ENCODE results near the gene ZSCAN4. TPM values are rescaled to one million over a fixed set of nuclear protein-coding genes. Genes with fewer than 3 reads are reported as not detected.
A peak's percentile ranks its signal among the peaks of the same experiment; 100 is the strongest.

Gene ZSCAN4
- total RNA-seq, 2 donors from 2014 or later, result not detected

DNA sequence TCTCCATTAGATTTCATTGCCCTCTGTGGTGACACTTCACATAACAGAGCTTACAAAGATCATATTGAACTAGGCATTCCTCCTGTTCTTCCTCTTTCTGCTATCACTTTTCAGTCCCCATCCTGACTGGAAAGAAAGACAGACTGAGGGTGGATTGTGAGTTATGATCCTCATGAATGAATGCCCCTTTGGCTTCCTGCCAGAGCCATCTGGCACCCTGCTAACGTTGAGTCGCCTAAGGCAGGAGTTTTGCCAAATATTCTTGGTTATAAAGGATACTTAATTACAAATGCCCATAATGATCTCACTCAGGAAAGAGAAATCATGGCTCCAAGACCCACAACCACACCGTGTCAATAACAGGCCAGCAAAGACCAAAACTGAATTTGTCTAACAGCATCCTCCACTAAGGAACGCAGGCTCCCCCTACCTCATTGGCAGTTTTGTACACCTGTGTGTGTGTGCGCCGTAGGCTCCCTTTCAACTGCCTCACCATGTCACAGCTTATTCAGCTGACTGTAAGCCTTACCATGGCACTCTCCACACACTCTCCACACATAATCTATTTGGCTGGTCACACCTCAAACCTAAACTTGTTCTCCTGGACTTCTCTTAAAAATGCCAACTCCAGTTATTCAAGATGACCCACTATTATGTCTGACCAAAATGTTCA is 20.3 kb upstream of the ZSCAN4 start:
- Histone ChIP-seq H3K36me3 (replicated peaks in 1 of 2; ENCODE audit: insufficient read depth in 1 of 2, low read depth in 2 of 2) (no peaks in the 10 kb centered on the region), H3K27me3 (no peaks in the 10 kb centered on the region), H3K4me3 (no peak overlapping the region), H3K4me1 (peaks cover 5% of the 10 kb centered on the region), H3K27ac (no peak overlapping the region), H3K9me3 (peaks cover 0 to 22% (median 0%) of the 10 kb centered on the region in 3 donors)
- TF ChIP-seq CTCF (IDR thresholded peaks at IDR 0.05), result no peak
- TF ChIP-seq POLR2A (IDR thresholded peaks at IDR 0.05), result no peak
- intact Hi-C loops (cut with DNase I), result no loop called here
- 59 to 60% methylated on average over 6 of the region's 6 CpGs for WGBS, 2 donors
- no peak for ATAC-seq
- DNase-seq, result peak in 1 of 4 donors; percentile 5

- no peak for TF ChIP-seq POLR2A (IDR thresholded peaks at IDR 0.05)
- no peak for TF ChIP-seq CTCF (IDR thresholded peaks at IDR 0.05)
- intact Hi-C loops (cut with DNase I), result no loop called here
- Histone ChIP-seq H3K4me1 (peaks cover 5% of the 10 kb centered on the region), H3K9me3 (peaks cover 0 to 22% (median 0%) of the 10 kb centered on the region in 3 donors), H3K4me3 (no peak overlapping the region), H3K36me3 (replicated peaks in 1 of 2; ENCODE audit: insufficient read depth in 1 of 2, low read depth in 2 of 2) (no peaks in the 10 kb centered on the region), H3K27me3 (no peaks in the 10 kb centered on the region), H3K27ac (no peak overlapping the region)
- 28 to 31% methylated on average over 6 of the region's 6 CpGs for WGBS, 2 donors
- DNase-seq (no peak), ATAC-seq (no peak)
Observed at GRCh38 chr19:57651654-57651996, 17.1 kb upstream of the ZSCAN4 start.

DNA sequence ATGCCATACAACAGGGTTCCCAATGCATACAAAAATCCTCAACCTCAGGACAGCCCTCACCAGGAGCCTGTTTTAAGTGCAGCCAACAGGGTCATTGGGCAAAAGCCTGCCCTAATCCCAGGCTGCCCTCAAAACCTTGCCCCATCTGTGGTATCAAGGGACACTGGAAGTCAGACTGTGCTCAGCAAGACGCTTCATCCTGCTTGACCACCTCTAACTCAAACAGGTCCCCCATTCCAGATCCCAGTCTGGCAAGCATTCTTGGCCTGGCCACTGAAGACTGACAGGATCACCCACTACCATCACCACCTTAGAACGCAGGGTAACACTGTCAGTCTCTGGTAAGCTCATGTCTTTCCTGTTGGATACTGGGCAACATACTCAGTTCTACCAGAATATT is 15.0 kb upstream of the ZSCAN4 start:
- DNase-seq, result no peak
- Histone ChIP-seq H3K27ac (no peak overlapping the region), H3K4me3 (no peak overlapping the region), H3K27me3 (no peaks in the 10 kb centered on the region), H3K36me3 (replicated peaks in 1 of 2; ENCODE audit: insufficient read depth in 1 of 2, low read depth in 2 of 2) (no peaks in the 10 kb centered on the region), H3K4me1 (peaks cover 5% of the 10 kb centered on the region), H3K9me3 (peaks cover 0 to 19% (median 0%) of the 10 kb centered on the region in 3 donors)
- TF ChIP-seq POLR2A (IDR thresholded peaks at IDR 0.05), result no peak
- TF ChIP-seq CTCF (IDR thresholded peaks at IDR 0.05), result no peak
- WGBS, 2 donors, result 62 to 73% methylated on average over 1 to 2 of the region's 2 CpGs
- no peak for ATAC-seq
- intact Hi-C loops (cut with DNase I), result no loop called here

DNA sequence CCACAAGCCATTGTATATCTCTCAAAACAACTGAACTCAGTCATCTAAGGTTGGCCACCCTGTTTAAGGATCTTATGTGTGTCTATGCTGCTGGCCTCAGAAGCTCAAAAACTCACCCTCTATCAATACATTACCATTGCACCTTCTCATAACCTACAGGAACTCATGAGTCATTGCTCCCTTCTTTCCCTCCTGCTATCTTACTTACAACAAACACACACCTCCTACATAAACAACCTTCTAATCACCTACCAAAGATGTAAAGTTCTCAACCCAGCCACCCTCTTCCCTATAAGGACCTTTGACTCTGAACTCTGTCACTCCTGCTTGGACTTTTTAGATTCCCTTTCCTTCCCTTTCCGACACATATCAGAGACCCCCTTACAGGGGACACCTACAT is 13.3 kb upstream of the ZSCAN4 start:
- ATAC-seq, result no peak
- no peak for DNase-seq
- Histone ChIP-seq H3K27ac (no peak overlapping the region), H3K36me3 (replicated peaks in 1 of 2; ENCODE audit: insufficient read depth in 1 of 2, low read depth in 2 of 2) (no peaks in the 10 kb centered on the region), H3K27me3 (no peaks in the 10 kb centered on the region), H3K4me3 (no peak overlapping the region), H3K9me3 (peaks cover 0 to 8% (median 0%) of the 10 kb centered on the region in 3 donors), H3K4me1 (peaks cover 5% of the 10 kb centered on the region)
- 72 to 88% methylated on average over 1 of the region's 1 CpG for WGBS, 2 donors
- intact Hi-C loops (cut with DNase I), result no loop called here
- no peak for TF ChIP-seq CTCF (IDR thresholded peaks at IDR 0.05)
- no peak for TF ChIP-seq POLR2A (IDR thresholded peaks at IDR 0.05)

DNA sequence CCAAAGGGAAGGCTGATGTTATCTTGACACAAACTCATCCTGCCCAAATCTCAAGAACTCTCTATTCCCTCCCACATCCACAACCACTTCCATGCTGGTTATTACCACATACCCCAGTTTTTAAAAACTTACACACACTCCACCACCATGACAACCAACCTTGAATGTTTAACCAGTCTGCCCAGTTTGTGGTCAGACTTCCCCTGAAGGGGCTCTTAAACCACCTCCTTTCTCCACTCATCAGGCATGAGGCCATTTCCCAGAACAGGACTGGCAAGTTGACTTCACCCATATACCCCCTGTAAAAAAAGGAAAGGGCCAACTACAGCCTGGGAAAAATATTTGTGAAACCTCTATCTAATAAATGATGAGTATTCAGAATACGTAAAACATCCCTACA is 12.4 kb upstream of the ZSCAN4 start:
- ATAC-seq (no peak), DNase-seq (no peak)
- no peak overlapping the region for H3K4me3 ChIP-seq
- H3K27ac ChIP-seq, result no peak overlapping the region
- peaks cover 3% of the 10 kb centered on the region for H3K4me1 ChIP-seq
- H3K9me3 ChIP-seq, result peaks cover 0 to 8% (median 0%) of the 10 kb centered on the region in 3 donors
- no peaks in the 10 kb centered on the region for H3K27me3 ChIP-seq
- H3K36me3 ChIP-seq (replicated peaks in 1 of 2; ENCODE audit: insufficient read depth in 1 of 2, low read depth in 2 of 2), result no peaks in the 10 kb centered on the region
- 40 to 61% methylated on average over 1 of the region's 1 CpG for WGBS, 2 donors
- TF ChIP-seq POLR2A (IDR thresholded peaks at IDR 0.05), result no peak
- no peak for TF ChIP-seq CTCF (IDR thresholded peaks at IDR 0.05)
- intact Hi-C loops (cut with DNase I), result no loop called here
